Pancreas (tissue), 10 donors: ENCODE data around the gene PRR12. TPM values are rescaled to one million over a fixed set of nuclear protein-coding genes. Genes with fewer than 3 reads are reported as not detected.

Experiments
- ATAC-seq, 4 donors: fragments of 200-7000 bp; cut with Tn5 transposase; one replicate each; pipeline versions ENCODE4 v1.8.0 to v1.9.1; 2020; ENCODE audit warnings: mild to moderate bottlenecking in 4 of 4, moderate library complexity in 4 of 4
- DNase-seq, 6 donors: peaks; one replicate each; pipeline ENCODE4 v3.0.0-alpha.2; 2020
- FAIRE-seq: peaks from 2 replicates; lab custom pipeline; 2012; peaks lifted over from hg19 to GRCh38; lab: Jason Lieb, UNC
- H3K27ac ChIP-seq, 4 donors: fragments of 200-600 bp; sonication (generic); 1 replicate in 3 of 4; 2 replicates in 1 of 4; pipeline versions ENCODE4 v1.5.0 to v1.8.0; 2020
- H3K27me3 ChIP-seq, 4 donors: fragments of 200-600 bp; one replicate each; pipeline ENCODE4 v1.8.0; 2021
- H3K36me3 ChIP-seq, 3 donors: fragments of 200-600 bp; sonication (generic) in 1 of 3; one replicate each; pipeline versions ENCODE4 v1.5.0 to v1.8.0; 2020 to 2021
- H3K4me1 ChIP-seq, 3 donors: fragments of 200-600 bp; one replicate each; pipeline ENCODE4 v1.8.0; 2021
- H3K4me3 ChIP-seq, 4 donors: fragments of 200-600 bp; sonication (generic) in 2 of 4; one replicate each; pipeline versions ENCODE4 v1.5.0 to v1.8.0; 2020 to 2021
- H3K9me3 ChIP-seq, 4 donors: fragments of 200-600 bp; one replicate each; pipeline ENCODE4 v1.8.0; 2021
- CTCF ChIP-seq, 4 donors: fragments of 200-600 bp; sonication (generic) in 3 of 4; IDR thresholded peaks; one replicate each; pipeline versions ENCODE4 v1.5.0 to v1.8.0; 2021; ENCODE audit warnings: antibody characterized with exemption in 4 of 4
- WGBS, 2 donors: extraction: QIAGEN DNeasy Blood & Tissue Kit; methylation state at CpG; one replicate each; pipeline ENCODE4 v1.1.7; 2013; 5-methylcytosine and 5-hydroxymethylcytosine counted together
- intact Hi-C, 3 donors: fragments of 100-400 bp; cut with DNase I; formaldehyde crosslinking; loops; one replicate each; pipeline versions ENCODE4 v1.11.1 to v1.14.2; 2022
- polyA plus RNA-seq, 2 donors: library from polyadenylated mRNA; stranded (reverse); fragments of 200-250 nt; gene quantifications; one replicate each; pipeline ENCODE4 v1.2.3, GENCODE V29; 2013
- total RNA-seq, 6 donors: library from RNA; stranded (reverse); fragmentation: NEBNext Ultra II Directional in 4 of 6; extraction: Animal tissue kit (Norgen Biotek cat#: 25700) in 4 of 6; gene quantifications; one replicate each; pipeline versions ENCODE4 v1.2.1 to v1.2.4, GENCODE V29; 2021 to 2023
- donor health status: healthy with polysubstance abuse.
- donor health status: DM: no; HTN: no; CAD: no; lungs with moderate emphysema.
- donor health status: DM: no; HTN: no; CAD: no.
- donor health status: control.
- donor health status: control.
- donor health status: Bipolar disorder and iron deficiency.
- donor health status: DM: yes; HTN: yes; CAD: no.
- donor health status: DM: no; HTN: no; CAD: no.
- donor health status: DM: no; HTN: no; CAD: no.
- donor health status: DM: yes; HTN: yes; CAD: no.

Gene PRR12
- total and polyA plus RNA-seq, 8 donors, result 8.3 to 18.9 (median 11.1) TPM

GRCh38 chr19:49560358-49560900 lies 30.6 kb upstream of the PRR12 start:
- peaks cover 9 to 21% (median 10%) of the 10 kb centered on the region in 3 donors for H3K4me1 ChIP-seq
- H3K27ac ChIP-seq, result peak overlapping the region; percentile 43 to 77 (median 70)
- H3K27me3 ChIP-seq, result no peaks in the 10 kb centered on the region
- DNase-seq (peak in 5 of 6 donors; percentile 55 to 81 (median 76)), FAIRE-seq (no peak), ATAC-seq (peak; percentile 22 to 38 (median 25))
- H3K36me3 ChIP-seq, result peaks cover 0 to 4% (median 0%) of the 10 kb centered on the region in 3 donors
- no peak overlapping the region for H3K4me3 ChIP-seq
- WGBS, 2 donors, result 34 to 44% methylated on average over 15 of the region's 15 CpGs
- TF ChIP-seq CTCF (IDR thresholded peaks at IDR 0.05), result no peak
- intact Hi-C loops, result no loop called here
- no peaks in the 10 kb centered on the region for H3K9me3 ChIP-seq

- H3K4me1 ChIP-seq, result peaks cover 6 to 21% (median 10%) of the 10 kb centered on the region in 3 donors
- ATAC-seq, result no peak
- no peak for FAIRE-seq
- no peak for TF ChIP-seq CTCF (IDR thresholded peaks at IDR 0.05)
- H3K9me3 ChIP-seq, result no peaks in the 10 kb centered on the region
- intact Hi-C loops, result no loop called here
- no peak overlapping the region for H3K4me3 ChIP-seq
- DNase-seq, result no peak
- no peak overlapping the region for H3K27ac ChIP-seq
- no peaks in the 10 kb centered on the region for H3K36me3 ChIP-seq
- 71 to 77% methylated on average over 6 of the region's 6 CpGs for WGBS, 2 donors
- H3K27me3 ChIP-seq, result no peaks in the 10 kb centered on the region
Measured at GRCh38 chr19:49564616-49565045, 26.4 kb upstream of the PRR12 start.

- peak in 1 of 4 donors; percentile 29 for ATAC-seq
- no peak for FAIRE-seq
- no peak for DNase-seq
- Histone ChIP-seq H3K4me3 (no peak overlapping the region), H3K27me3 (no peaks in the 10 kb centered on the region), H3K36me3 (no peaks in the 10 kb centered on the region), H3K27ac (no peak overlapping the region), H3K4me1 (peaks cover 0 to 14% (median 10%) of the 10 kb centered on the region in 3 donors), H3K9me3 (no peaks in the 10 kb centered on the region)
- TF ChIP-seq CTCF (IDR thresholded peaks at IDR 0.05), result no peak
- intact Hi-C loops, result no loop called here
- WGBS, 2 donors, result 25 to 26% methylated on average over 4 of the region's 4 CpGs
Measured at GRCh38 chr19:49565261-49565660, 25.7 kb upstream of the PRR12 start.

GRCh38 chr19:49566302-49566701 lies 24.7 kb upstream of the PRR12 start:
- ATAC-seq (no peak), FAIRE-seq (no peak), DNase-seq (no peak)
- intact Hi-C loops, result no loop called here
- Histone ChIP-seq H3K27ac (no peak overlapping the region), H3K4me1 (peaks cover 0 to 10% (median 6%) of the 10 kb centered on the region in 3 donors), H3K36me3 (no peaks in the 10 kb centered on the region), H3K9me3 (no peaks in the 10 kb centered on the region), H3K27me3 (no peaks in the 10 kb centered on the region), H3K4me3 (no peak overlapping the region)
- no peak for TF ChIP-seq CTCF (IDR thresholded peaks at IDR 0.05)
- WGBS, 2 donors, result 98 to 100% methylated on average over 3 of the region's 3 CpGs

GRCh38 chr19:49567861-49568441 lies 23.0 kb upstream of the PRR12 start:
- DNase-seq (no peak), ATAC-seq (peak in 2 of 4 donors; percentile 6 to 8), FAIRE-seq (no peak)
- peak overlapping the region in 1 of 4 donors; percentile 2 for H3K27ac ChIP-seq
- no peak overlapping the region for H3K4me3 ChIP-seq
- no peaks in the 10 kb centered on the region for H3K36me3 ChIP-seq
- WGBS, 2 donors, result 38 to 42% methylated on average over 9 of the region's 9 CpGs
- H3K27me3 ChIP-seq, result no peaks in the 10 kb centered on the region
- intact Hi-C loops, result no loop called here
- no peak for TF ChIP-seq CTCF (IDR thresholded peaks at IDR 0.05)
- no peaks in the 10 kb centered on the region for H3K9me3 ChIP-seq
- peaks cover 0 to 9% (median 6%) of the 10 kb centered on the region in 3 donors for H3K4me1 ChIP-seq
